GM18868 (cell line): ENCODE results near the gene SLC4A7.
A peak's percentile ranks its signal among the peaks of the same experiment; 100 is the strongest.
"Not testable (repeated sequence)": the region's sequence is repeated elsewhere in the genome, so short reads cannot be mapped to it uniquely, and the experiment has no call there.

Experiments
- ATAC-seq: cut with Tn5 transposase; IDR thresholded peaks from one replicate; pipeline ENCODE4 v1.9.1; 2021; ENCODE audit warnings: mild to moderate bottlenecking, moderate library complexity; ENCODE audit not compliant: unreplicated experiment

Gene SLC4A7

DNA sequence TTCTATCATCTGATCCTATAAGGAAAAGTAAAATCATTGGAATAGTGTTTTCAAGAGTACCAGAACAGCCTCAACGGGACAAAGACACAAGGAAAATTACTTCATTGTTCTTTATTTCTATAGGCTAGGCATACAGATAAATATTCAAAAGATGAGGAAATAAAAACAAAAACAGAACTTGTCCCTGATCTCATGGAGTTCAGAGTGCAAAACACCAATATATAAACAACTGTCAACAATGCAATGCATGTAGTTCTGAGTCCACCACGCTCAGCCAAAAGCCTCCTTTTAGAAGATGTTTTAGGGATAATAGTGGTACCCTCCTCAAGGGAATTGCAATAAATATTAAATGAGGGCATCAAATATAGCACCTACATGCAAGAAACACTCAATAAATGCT, 4.6 kb upstream of the SLC4A7 start:
- ATAC-seq: no peak

DNA sequence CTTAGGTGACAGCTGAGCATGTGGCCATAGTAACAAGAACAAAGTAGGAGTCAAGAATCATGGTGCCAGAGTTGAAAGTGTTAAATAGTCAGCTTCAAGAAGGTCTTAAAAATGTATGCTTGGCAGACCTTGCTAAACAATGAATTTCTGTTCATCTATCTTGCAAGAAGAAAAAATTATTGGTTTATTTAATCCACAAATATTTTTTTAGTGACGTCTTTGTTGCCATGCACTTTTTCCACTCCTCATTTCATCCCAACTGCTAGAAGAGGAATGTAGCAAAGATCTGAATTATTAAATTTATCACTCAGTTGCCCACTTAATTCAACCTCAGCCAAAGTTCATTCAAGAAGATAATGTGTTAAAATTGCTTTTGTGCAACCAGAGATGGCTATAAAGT, 3.2 kb upstream of the SLC4A7 start:
- no peak for ATAC-seq

DNA sequence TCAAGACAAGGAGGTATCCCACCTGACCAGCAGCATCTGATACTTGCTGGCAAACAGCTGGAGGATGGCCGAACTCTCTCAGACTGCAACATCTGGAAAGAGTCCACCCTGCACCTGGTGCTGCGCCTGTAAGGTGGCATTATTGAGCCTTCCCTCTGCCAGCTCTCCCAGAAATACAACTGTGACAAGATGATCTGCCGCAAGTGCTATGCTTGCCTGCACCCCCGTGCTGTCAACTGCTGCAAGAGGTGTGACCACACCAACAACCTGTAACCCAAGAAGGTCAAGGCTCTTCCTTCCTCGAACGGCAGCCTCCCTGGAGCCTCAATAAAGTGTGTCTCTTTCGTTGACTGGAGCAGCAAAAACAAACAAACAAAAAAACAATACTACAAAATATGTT, 2.2 kb upstream of the SLC4A7 start:
- no peak for ATAC-seq

DNA sequence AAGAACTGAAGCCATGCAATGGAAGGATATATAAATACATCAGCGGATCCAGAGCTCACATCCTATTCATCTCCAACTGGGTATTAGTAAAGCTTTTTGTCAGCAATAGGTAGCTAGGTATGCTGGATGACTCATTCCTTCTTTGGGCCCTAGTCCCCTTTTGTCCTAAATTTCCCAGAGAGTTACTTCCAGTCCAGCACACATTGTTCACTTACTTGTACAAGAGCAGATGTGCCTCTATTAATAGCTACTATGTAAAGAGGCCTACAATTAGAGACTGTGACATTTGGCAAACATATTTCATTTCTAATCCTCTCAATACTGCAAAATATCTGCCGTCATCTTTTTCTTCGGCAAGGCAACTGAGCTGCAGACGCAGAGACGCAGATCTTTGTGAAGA, 1.7 kb upstream of the SLC4A7 start:
- no peak for ATAC-seq

DNA sequence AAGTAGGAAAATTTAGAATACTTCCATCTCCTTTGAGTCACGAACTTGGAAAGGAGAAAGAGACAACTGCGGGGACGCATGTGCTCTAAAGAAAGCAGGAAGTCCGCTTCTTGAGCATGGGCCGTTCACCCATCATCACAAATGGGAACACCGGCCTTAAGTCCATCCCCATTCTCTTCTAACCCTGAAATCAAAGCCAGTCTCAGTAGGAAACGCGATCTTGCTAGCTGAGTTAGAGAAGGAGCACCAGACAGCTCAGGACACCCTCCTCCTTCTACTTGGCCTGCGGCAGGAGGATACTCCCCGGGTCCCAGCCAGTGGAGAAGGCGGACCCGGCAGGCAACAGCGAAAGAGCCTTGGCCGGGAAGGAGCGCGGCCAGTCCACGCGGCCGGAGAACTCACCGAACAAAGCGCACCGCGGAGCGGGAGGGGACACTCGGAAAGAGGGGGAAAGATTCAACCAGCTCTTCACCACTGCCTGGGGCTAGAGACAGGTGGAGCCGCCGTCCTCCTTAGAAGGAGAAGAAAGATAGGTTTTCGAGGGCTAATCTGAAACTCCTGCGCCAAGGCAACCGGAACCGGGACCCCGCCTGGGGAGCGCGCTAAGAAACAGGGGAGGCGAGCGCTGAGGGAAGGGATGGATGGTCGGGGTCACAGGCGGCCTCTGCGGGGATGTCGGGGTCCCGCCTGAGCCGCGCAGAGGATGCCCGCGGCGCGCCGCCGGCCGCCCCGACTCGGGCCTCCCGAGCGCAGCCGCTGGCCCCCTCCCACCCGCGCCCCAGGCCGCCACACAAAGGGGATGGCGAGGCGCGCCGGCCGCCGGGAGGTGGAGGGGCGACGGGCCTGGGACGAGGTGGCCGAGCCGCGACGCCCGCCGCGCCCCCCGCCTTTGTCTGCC, 818 bp downstream of the SLC4A7 start:
- peak; percentile 21 for ATAC-seq

DNA sequence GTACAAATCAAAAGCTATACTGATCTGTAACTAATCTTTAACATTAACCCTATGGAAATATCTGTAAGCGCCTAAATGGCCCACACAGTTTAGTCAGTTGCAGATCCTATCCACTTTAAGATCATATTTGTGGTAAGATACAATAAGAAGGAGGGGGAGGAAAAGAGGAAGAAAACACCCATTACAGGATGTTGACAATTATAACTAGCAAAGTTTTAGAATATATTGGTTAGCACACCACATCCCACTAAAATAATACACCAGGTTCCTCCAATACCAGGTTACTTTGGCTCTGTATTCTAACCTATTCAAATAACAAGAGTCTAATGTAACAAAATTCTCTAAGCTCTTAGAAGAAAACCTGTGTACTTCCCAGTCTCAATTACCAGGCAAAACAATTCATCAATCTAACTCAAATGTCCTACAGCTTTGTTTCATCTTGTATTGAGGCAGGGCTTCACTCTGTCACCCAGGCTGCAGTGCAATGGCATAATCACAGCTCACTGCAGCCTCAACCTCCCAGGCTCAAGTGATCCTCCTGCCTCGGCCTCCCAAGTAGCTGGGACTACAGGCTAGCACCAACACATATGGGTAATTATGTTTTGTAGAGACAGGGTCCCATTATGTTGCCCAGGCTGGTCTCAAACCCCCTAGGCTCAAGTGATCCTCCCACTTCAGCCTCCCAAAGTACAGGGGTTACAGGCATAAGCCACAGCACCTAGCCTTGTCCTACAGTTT, 4.2 kb downstream of the SLC4A7 start:
- ATAC-seq: no peak

DNA sequence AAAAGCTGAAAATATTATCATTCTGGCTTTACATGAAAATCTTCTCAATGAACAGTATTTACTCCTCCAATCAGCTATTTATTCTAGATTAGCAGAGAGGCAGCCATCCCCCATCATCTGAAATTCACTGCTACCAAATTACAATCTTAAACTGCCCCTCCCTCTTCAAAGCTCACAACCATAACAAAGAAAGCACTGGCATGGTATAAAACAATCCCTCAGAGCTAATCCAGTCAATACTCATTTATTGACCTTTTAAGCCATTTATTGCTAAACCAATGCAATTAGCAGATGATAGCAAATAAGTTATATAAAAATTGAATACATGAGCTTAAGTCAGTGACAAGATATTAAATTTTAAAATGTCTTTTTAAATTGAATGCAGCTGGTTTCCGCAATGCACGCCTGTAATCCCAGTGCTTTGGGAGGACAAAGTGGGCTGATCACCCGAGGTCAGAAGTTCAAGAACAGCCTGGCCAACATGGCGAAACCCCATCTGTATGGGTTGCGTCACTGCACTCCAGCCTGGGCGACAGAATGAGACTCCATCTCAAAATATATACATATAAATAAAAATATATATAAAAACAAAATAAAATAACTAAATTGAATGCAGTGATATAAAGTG, 12.1 kb downstream of the SLC4A7 start:
- no peak for ATAC-seq

DNA sequence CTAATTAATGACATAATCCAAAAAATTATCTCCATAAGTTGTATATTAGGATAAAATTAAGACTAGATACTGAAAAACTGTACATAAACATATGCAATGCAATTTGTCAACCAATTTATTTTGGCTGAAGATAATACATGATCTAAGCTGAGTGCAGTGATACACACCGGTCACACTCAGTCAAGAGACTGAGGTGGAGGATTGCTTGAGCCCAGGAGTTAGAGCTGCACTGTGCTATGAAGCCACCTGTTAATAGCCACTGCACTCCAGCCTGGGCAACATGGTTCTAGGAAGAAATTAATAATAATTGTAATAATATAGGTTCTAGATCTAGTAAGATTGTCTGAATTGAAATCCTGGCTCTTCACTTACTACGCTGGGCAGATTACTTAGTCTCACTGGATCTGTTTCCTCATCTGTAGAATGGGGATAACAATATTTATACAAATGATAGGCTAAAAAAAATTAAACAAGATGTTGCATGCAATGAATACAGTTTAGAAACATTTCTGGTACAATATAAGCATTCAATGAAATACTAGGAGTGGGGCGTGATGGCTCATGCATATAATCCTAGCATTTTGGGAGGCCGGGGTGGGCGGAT, 15.8 kb downstream of the SLC4A7 start:
- no peak for ATAC-seq

DNA sequence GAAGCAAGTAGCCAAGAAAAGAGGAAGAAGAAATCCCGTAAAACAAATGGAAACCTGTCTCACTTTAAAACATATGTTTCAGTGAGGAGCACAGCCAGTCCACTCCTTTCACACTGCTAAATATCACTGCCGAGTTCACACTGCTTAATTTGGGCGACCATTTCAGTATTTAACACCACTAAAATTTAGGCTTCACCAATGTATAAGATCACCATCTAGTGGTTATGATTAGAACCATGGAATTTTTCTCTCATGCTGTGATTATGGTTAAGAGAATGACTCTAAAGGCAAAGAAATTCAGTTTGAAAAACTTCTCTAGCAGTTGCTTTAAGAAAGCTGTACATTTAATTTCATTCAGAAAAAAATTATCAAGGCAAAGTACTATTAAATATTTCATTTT, 16.6 kb downstream of the SLC4A7 start:
- ATAC-seq: peak; percentile 95

DNA sequence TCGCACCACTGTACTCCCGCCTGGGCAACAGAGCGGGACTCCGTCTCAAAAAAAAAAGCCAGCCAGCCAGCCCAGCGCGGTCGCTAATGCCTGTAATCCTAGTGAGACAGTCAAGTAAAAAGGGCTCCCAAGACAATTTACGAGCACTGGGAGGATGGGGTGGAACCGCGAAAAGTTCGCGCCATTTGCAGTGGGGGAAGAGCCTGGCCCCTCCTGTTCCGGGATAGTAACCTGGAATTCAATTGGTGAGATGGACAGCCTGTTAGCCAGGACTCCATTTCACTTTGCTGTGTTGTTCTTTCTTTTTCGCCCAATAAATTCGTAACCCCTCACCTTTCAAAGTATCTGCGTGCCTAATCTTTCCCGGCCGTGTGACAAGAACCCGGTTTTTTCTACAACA, 19.5 kb downstream of the SLC4A7 start:
- ATAC-seq: no peak

DNA sequence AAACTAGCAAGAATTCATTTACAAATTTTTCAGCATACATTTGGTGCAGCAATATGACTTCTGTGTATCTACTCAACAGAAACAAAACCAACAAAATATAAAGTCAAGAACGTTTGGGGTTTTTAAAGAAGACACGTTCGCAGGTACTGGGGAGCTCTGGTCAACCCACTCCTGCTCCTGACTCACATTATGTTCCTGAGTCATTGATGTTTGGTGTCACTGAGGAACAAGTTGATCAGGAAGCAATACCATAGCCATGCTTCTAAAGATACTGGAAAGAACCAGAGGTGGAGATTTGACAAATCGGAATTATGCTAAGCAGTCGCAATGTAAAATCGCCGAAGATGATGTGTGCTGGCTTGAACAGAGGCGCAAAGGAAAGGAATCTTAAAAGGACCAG, 22.0 kb downstream of the SLC4A7 start:
- ATAC-seq: no peak

DNA sequence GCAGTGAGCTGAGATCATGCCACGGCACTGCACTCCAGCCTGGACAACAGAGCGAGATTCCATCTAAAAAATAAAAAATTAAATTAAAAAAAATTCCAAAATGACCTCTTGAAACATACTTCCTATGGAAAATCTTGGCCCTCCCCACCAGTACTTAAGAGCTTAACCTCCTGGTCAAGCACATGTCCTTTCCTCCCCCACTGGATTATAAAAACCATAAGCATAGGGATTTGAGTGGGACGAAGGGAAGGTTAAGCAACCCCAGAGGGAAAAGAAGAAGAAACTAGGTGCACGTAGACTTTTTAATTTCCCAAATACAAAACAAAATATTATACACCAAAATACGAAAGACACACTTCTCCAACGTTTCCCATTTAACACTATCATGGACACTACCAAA, 25.3 kb downstream of the SLC4A7 start:
- no peak for ATAC-seq

DNA sequence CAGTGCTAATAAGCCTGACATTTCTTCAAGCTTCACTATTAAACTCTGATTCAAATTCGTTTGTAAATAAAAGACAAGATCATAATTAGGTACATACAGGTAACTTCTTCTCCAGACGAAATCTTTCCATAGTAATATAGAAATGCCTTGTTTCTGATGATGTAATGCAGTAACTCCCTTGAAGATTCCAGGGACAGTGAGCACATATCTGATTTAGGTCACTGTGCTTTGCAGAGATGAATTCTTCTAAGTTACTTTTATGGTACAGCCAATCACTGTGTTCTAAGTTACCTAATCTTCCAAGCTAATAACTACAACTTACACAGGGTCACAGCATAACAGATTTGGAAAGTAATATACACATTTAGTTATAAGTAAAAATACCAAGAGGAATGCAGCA, 27.6 kb downstream of the SLC4A7 start:
- ATAC-seq: no peak

DNA sequence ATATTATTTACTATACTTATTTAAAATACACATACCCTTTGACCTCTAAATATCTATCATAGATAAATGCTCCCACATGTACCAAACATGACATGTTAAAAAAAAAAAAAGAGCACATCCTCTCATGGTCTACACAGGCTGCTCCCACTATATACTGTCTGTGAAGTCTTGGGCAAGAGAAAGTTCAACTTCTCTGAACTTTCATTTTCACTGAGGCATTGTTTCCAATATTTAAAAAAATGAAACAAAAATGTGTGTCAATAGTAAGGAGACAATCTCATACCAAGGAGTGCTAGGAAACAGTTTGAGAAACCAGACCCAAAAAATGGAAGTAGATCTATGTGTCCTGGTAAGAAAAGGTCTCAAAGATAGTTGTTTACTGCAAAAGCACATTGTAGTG, 29.3 kb downstream of the SLC4A7 start:
- peak; percentile 69 for ATAC-seq

DNA sequence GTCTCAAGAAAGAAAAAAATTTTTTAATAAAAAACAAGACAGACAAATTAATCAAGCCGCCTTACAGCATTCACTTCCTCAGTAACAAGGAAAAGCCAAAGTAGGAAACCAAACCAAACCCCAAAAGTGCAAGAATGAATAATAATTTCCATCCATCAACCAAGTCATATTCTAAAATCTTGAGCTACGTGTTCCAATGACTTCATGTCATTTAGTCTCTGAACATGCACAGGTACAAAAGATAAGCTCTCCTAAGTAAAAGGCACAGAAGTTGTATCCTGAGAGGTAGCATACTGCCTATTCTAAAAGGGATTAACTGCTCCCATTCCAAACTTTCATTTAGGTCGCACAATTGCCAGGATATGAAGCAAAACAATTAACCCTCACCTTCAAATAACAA, 29.7 kb downstream of the SLC4A7 start:
- no peak for ATAC-seq

DNA sequence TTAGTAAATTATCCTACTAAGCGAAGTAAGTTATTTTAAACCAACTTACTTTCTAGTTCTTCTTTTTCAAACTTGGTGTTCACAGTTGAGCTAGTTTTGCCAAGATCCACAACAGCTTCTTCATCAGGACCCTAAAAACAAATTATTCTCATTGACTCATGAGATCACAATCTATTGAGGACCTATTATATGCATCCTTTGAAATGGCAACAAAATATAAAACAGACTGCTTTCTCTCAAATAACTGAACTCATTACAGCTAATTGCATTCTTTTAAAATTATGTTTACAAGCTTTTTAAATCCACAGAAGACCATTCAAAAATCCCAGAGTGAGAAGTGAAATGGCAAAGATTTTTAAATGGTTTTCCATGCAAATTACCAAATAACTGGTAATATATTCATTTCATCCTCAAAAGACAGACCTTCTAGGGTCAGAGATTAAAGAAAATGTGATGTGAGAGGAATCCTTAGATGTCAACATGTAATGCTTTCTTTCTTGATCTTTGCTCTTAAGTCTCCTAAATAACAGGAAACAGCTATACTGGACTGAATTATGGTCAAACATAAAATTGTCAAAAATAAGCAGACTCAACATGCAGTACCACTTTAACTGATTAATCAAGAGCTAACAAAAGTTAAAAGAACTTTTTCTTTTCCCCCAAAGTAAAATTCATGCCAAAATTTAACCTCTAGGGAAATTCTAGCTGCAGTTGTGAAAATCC, 31.7 kb downstream of the SLC4A7 start:
- ATAC-seq: no peak

DNA sequence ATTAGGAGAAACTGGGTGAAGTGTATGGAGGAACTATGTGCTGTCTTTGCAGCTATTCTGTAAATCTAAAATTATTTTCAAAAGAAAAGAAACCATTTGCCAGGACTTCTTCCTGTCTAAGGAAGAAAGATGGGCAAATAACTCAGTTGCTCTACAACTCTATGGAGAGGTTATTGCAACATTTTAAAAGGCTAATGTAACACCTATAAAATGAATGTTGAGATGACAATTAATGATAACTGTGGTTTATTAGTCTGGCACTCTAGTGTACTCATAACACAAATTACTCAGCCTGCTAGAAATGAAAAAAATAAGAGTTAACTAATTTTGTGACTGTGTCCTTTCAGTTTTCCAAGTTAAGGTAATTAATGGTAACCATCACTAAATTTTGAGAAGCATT, 32.3 kb downstream of the SLC4A7 start:
- ATAC-seq: no peak

DNA sequence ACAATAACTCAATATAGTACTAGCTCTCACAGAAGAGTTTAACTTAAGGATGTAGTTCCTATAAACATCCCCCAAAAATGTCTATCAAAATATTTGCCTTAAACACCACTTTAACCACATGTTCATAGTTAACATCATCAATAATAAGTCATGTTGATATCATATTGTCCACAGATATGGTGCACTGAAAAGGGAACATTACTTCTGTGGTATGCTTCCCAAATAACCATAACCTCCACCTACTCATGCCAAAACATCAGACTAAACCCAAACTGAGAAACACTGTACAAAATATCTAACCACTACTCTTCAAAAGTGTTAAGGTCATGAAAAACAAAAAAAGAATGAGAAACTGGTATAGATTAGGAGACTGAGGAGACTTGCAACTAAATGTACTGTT, 32.9 kb downstream of the SLC4A7 start:
- ATAC-seq: no peak

DNA sequence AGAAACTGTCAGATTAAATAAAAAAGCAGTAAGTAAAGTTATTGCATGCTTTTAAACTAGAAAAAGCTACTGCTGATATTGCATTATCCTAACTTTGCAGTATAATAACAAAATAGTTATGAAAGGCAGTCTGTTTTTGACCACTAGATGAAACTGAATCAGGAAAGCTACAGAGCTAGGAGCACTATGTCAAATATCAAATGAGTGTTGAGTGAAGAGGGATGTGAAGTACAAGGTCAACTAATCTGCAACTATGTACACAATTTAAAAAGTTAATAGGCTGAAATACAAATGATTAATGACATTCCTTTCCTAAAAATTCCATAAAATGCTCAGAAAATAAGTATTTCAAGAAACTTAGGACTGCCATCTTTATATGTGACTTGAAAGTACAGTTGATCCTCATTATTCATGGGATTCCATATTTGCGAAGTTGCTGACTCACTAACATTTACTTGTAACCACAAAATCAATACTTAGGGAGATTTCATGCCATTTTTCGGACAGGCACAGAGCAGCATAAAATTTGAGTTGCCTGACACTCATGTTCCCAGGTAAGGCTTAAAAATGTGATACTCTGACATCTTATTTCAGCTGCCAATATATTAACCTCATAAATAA, 34.5 kb downstream of the SLC4A7 start:
- no peak for ATAC-seq

DNA sequence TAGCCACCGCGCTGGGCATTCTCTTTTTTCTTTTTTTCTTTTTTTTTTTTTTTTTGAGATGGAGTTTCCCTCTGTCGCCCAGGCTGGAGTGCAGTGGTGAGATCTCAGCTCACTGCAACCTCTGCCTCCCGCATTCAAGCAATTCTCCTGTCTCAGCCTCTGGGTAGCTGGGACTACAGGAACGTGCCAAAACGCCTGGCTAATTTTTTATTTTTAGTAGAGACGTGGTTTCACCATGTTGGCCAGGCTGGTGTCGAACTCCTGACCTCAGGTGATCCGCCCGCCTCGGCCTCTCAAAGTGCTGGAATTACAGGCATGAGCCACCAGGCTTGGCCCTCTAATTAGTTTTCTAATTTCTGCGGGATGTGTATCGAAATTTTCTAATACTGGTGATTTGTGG, 41.2 kb downstream of the SLC4A7 start:
- not testable (repeated sequence) for ATAC-seq
